Stimulated activated CD8-positive, alpha-beta memory T cell treated with anti-CD3 and anti-CD28 coated beads, Interleukin-12 subunit alpha, Interleukin-12 subunit beta, amount 100 ng/mL, for 24 hours (primary cell): ENCODE data around the gene SPOCD1.

Experiments used
- DNase-seq: peaks from one replicate; pipeline ENCODE4 v3.0.0-alpha.2; 2020; ENCODE audit errors: extremely low read depth

Gene SPOCD1

GRCh38 chr1:31815752-31816500 is at the start of gene SPOCD1:
SPOCD1 (minus strand) TSS chr1:31816022; CDS start chr1:31815333, 689 bp downstream.
- DNase-seq = peak; percentile 65

GRCh38 chr1:31862071-31862470 is 46.2 kb upstream of the SPOCD1 start:
- DNase-seq = no peak

GRCh38 chr1:31861346-31861745 is 45.5 kb upstream of the SPOCD1 start:
- no peak for DNase-seq

- no peak for DNase-seq
Measured at GRCh38 chr1:31860581-31860980, 44.8 kb upstream of the SPOCD1 start.

GRCh38 chr1:31859719-31860118 is 43.9 kb upstream of the SPOCD1 start:
- no peak for DNase-seq

- DNase-seq = no peak
Measured at GRCh38 chr1:31859044-31859443, 43.2 kb upstream of the SPOCD1 start.

- DNase-seq = no peak
Measured at GRCh38 chr1:31857863-31858262, 42.0 kb upstream of the SPOCD1 start.

- no peak for DNase-seq
Measured at GRCh38 chr1:31856140-31856539, 40.3 kb upstream of the SPOCD1 start.

- no peak for DNase-seq
Measured at GRCh38 chr1:31855038-31855845, 39.4 kb upstream of the SPOCD1 start.

GRCh38 chr1:31849653-31850052 is 33.8 kb upstream of the SPOCD1 start:
- DNase-seq = no peak

GRCh38 chr1:31848381-31848897 is 32.6 kb upstream of the SPOCD1 start:
- DNase-seq = no peak

- no peak for DNase-seq
Measured at GRCh38 chr1:31846484-31846883, 30.7 kb upstream of the SPOCD1 start.

GRCh38 chr1:31843506-31843905 is 27.7 kb upstream of the SPOCD1 start:
- DNase-seq = no peak

GRCh38 chr1:31839662-31840343 is 24.0 kb upstream of the SPOCD1 start:
- DNase-seq = no peak

GRCh38 chr1:31837451-31838158 is 21.8 kb upstream of the SPOCD1 start:
- no peak for DNase-seq

- DNase-seq = no peak
Measured at GRCh38 chr1:31836638-31837037, 20.8 kb upstream of the SPOCD1 start.

GRCh38 chr1:31835415-31835814 is 19.6 kb upstream of the SPOCD1 start:
- DNase-seq = no peak

GRCh38 chr1:31834501-31834900 is 18.7 kb upstream of the SPOCD1 start:
- no peak for DNase-seq

- DNase-seq = no peak
Measured at GRCh38 chr1:31831397-31832378, 15.9 kb upstream of the SPOCD1 start.

- no peak for DNase-seq
Measured at GRCh38 chr1:31830511-31830910, 14.7 kb upstream of the SPOCD1 start.
